HG02588 (cell line): Measurements from ENCODE around the gene MRPL40.
A peak's percentile ranks its signal among the peaks of the same experiment; 100 is the strongest.

ENCODE experiments used
- ATAC-seq: cut with Tn5 transposase; IDR thresholded peaks from one replicate; pipeline ENCODE4 v1.9.1; 2021; ENCODE audit warnings: mild to moderate bottlenecking, moderate library complexity; ENCODE audit not compliant: unreplicated experiment

Gene MRPL40

GRCh38 chr22:19406281-19406811 lies 26.0 kb upstream of the MRPL40 start:
- ATAC-seq = no peak

- ATAC-seq = no peak
Measured at GRCh38 chr22:19406846-19407245, 25.5 kb upstream of the MRPL40 start.

- no peak for ATAC-seq
Measured at GRCh38 chr22:19407649-19408606, 24.4 kb upstream of the MRPL40 start.

GRCh38 chr22:19410941-19411689 lies 21.2 kb upstream of the MRPL40 start:
- ATAC-seq = no peak

GRCh38 chr22:19411690-19412045 lies 20.7 kb upstream of the MRPL40 start:
- ATAC-seq = no peak

GRCh38 chr22:19412478-19412877 lies 19.9 kb upstream of the MRPL40 start:
- no peak for ATAC-seq

GRCh38 chr22:19412923-19413322 lies 19.4 kb upstream of the MRPL40 start:
- ATAC-seq = no peak

GRCh38 chr22:19419086-19419463 lies 13.3 kb upstream of the MRPL40 start:
- ATAC-seq = no peak

GRCh38 chr22:19419464-19420178 lies 12.7 kb upstream of the MRPL40 start:
- no peak for ATAC-seq

- no peak for ATAC-seq
Measured at GRCh38 chr22:19420321-19420720, 12.0 kb upstream of the MRPL40 start.

- ATAC-seq = no peak
Measured at GRCh38 chr22:19422440-19423301, 9.7 kb upstream of the MRPL40 start.

GRCh38 chr22:19424186-19424500 lies 8.2 kb upstream of the MRPL40 start:
- no peak for ATAC-seq

GRCh38 chr22:19429950-19430889 lies 2.1 kb upstream of the MRPL40 start:
- no peak for ATAC-seq

- no peak for ATAC-seq
Measured at GRCh38 chr22:19430890-19431541, 1.3 kb upstream of the MRPL40 start.

- peak; percentile 48 for ATAC-seq
Measured at GRCh38 chr22:19431649-19432132, 654 bp upstream of the MRPL40 start, which contains the start of gene HIRA. Gene HIRA, minus strand, starts transcription at chr22:19431733. Its CDS starts 257 bp downstream, at chr22:19431476.

GRCh38 chr22:19434401-19434800 lies 2.1 kb downstream of the MRPL40 start:
- no peak for ATAC-seq

GRCh38 chr22:19434829-19435580 lies 2.7 kb downstream of the MRPL40 start:
- ATAC-seq = no peak
